Astrocyte (in vitro differentiated cells and primary cell): ENCODE results near the gene MPHOSPH9. TPM values are rescaled to one million over a fixed set of nuclear protein-coding genes. Genes with fewer than 3 reads are reported as not detected.

Source experiments
- DNase-seq: peaks from one replicate; pipeline ENCODE4 v3.0.0-alpha.2; 2010; ENCODE audit warnings: low read depth
- FAIRE-seq: peaks from 2 replicates; lab custom pipeline; 2011; peaks lifted over from hg19 to GRCh38; lab: Jason Lieb, UNC
- H2AFZ ChIP-seq: 2 replicates; pipeline ENCODE4 v1.6.0; 2012; ENCODE audit warnings: low read depth, low read length, inconsistent platforms
- H3K27ac ChIP-seq: 2 replicates; pipeline ENCODE4 v1.5.1; 2011; ENCODE audit warnings: low read depth, low read length, inconsistent platforms
- H3K27me3 ChIP-seq: 2 replicates; pipeline ENCODE4 v1.6.0; 2011; ENCODE audit warnings: low read length, inconsistent platforms; ENCODE audit not compliant: insufficient read depth
- H3K36me3 ChIP-seq: 2 replicates; pipeline ENCODE4 v1.5.1; 2011; ENCODE audit warnings: low read length, inconsistent platforms; ENCODE audit not compliant: insufficient read depth
- H3K4me1 ChIP-seq: 2 replicates; pipeline ENCODE4 v1.5.1; 2011; ENCODE audit warnings: low read length, inconsistent platforms; ENCODE audit not compliant: insufficient read depth
- H3K4me2 ChIP-seq: 2 replicates; pipeline ENCODE4 v1.6.0; 2012; ENCODE audit warnings: low read length, inconsistent platforms
- H3K4me3 ChIP-seq: 2 replicates; pipeline ENCODE4 v1.5.1; 2011; ENCODE audit warnings: low read depth, mild to moderate bottlenecking, low read length, inconsistent platforms; ENCODE audit not compliant: insufficient read depth
- H3K79me2 ChIP-seq: 2 replicates; pipeline ENCODE4 v1.6.0; 2012; ENCODE audit warnings: mild to moderate bottlenecking, low read length, inconsistent platforms; ENCODE audit not compliant: insufficient read depth
- H3K9ac ChIP-seq: 2 replicates; pipeline ENCODE4 v1.6.0; 2012; ENCODE audit warnings: mild to moderate bottlenecking, low read length, inconsistent platforms
- H3K9me3 ChIP-seq: 2 replicates; pipeline ENCODE4 v1.5.1; 2012; ENCODE audit warnings: low read depth, mild to moderate bottlenecking, low read length, inconsistent platforms; ENCODE audit not compliant: insufficient read depth
- H4K20me1 ChIP-seq: 2 replicates; pipeline ENCODE4 v1.6.0; 2012; ENCODE audit warnings: low read length, inconsistent platforms; ENCODE audit not compliant: insufficient read depth
- H3K27ac Mint-ChIP-seq: one replicate; pipeline ENCODE4 v1.8.0; 2021; ENCODE audit warnings: mild to moderate bottlenecking, mixed read lengths; ENCODE audit not compliant: unreplicated experiment
- H3K27me3 Mint-ChIP-seq: one replicate; pipeline ENCODE4 v1.8.0; 2021; ENCODE audit warnings: low read depth, mixed read lengths; ENCODE audit not compliant: unreplicated experiment
- H3K36me3 Mint-ChIP-seq: one replicate; pipeline ENCODE4 v1.8.0; 2021; ENCODE audit warnings: low read depth, mixed read lengths; ENCODE audit not compliant: unreplicated experiment
- H3K4me1 Mint-ChIP-seq: one replicate; pipeline ENCODE4 v1.8.0; 2021; ENCODE audit warnings: low read depth, mixed read lengths; ENCODE audit not compliant: unreplicated experiment
- H3K4me3 Mint-ChIP-seq: one replicate; pipeline ENCODE4 v1.8.0; 2021; ENCODE audit warnings: mild to moderate bottlenecking, moderate library complexity, mixed read lengths; ENCODE audit not compliant: unreplicated experiment
- H3K9me3 Mint-ChIP-seq: one replicate; pipeline ENCODE4 v1.8.0; 2021; ENCODE audit warnings: mild to moderate bottlenecking, mixed read lengths; ENCODE audit not compliant: unreplicated experiment
- EZH2 ChIP-seq: IDR thresholded peaks from 2 replicates; pipeline ENCODE4 v1.6.1; 2012; ENCODE audit warnings: mild to moderate bottlenecking, low read length, inconsistent platforms; ENCODE audit not compliant: insufficient read depth
- total RNA-seq: library from RNA; stranded (reverse); gene quantifications from 2 replicates; pipeline ENCODE4 v1.2.1, GENCODE V29; 2021
- TF ChIP-seq, protein P1 (sequence below): IDR thresholded peaks from 2 replicates; pipeline ENCODE4 v1.5.1; 2011; ENCODE audit warnings: low read depth, mild to moderate bottlenecking, inconsistent platforms, low read length, moderate library complexity; ENCODE audit not compliant: insufficient read depth

The MPHOSPH9 gene
- total RNA-seq, 1 donor from 2014 or later: 24.9 TPM

GRCh38 chr12:123260081-123260480, 27.1 kb upstream of the MPHOSPH9 start:
- Mint-ChIP-seq H3K36me3 (peaks cover 28% of the 10 kb centered on the region), H3K4me1 (no peaks in the 10 kb centered on the region), H3K4me3 (no peak overlapping the region), H3K9me3 (no peaks in the 10 kb centered on the region), H3K27me3 (no peaks in the 10 kb centered on the region), H3K27ac (no peak overlapping the region)
- Histone ChIP-seq H3K36me3 (peaks cover 54% of the 10 kb centered on the region), H4K20me1 (peaks cover 73% of the 10 kb centered on the region), H2AFZ (no peak overlapping the region), H3K27ac (no peak overlapping the region), H3K4me3 (no peak overlapping the region), H3K9ac (no peak overlapping the region), H3K4me2 (no peak overlapping the region), H3K79me2 (peaks cover 45% of the 10 kb centered on the region), H3K4me1 (no peaks in the 10 kb centered on the region), H3K9me3 (no peaks in the 10 kb centered on the region), H3K27me3 (no peaks in the 10 kb centered on the region)
- no peak for DNase-seq
- no peak for FAIRE-seq
- TF ChIP-seq, protein P1, sequence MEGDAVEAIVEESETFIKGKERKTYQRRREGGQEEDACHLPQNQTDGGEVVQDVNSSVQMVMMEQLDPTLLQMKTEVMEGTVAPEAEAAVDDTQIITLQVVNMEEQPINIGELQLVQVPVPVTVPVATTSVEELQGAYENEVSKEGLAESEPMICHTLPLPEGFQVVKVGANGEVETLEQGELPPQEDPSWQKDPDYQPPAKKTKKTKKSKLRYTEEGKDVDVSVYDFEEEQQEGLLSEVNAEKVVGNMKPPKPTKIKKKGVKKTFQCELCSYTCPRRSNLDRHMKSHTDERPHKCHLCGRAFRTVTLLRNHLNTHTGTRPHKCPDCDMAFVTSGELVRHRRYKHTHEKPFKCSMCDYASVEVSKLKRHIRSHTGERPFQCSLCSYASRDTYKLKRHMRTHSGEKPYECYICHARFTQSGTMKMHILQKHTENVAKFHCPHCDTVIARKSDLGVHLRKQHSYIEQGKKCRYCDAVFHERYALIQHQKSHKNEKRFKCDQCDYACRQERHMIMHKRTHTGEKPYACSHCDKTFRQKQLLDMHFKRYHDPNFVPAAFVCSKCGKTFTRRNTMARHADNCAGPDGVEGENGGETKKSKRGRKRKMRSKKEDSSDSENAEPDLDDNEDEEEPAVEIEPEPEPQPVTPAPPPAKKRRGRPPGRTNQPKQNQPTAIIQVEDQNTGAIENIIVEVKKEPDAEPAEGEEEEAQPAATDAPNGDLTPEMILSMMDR: no peak
- TF ChIP-seq EZH2: no peak

GRCh38 chr12:123258593-123258992, 25.7 kb upstream of the MPHOSPH9 start:
- TF ChIP-seq, protein P1: no peak
- no peak for TF ChIP-seq EZH2
- H3K4me3 Mint-ChIP-seq: no peak overlapping the region
- Histone ChIP-seq H3K4me1 (no peaks in the 10 kb centered on the region), H4K20me1 (peaks cover 69% of the 10 kb centered on the region), H3K36me3 (peaks cover 56% of the 10 kb centered on the region), H3K79me2 (peaks cover 37% of the 10 kb centered on the region), H2AFZ (no peak overlapping the region), H3K27ac (no peak overlapping the region), H3K9me3 (no peaks in the 10 kb centered on the region), H3K4me3 (no peak overlapping the region), H3K9ac (no peak overlapping the region), H3K27me3 (no peaks in the 10 kb centered on the region), H3K4me2 (no peak overlapping the region)
- H3K36me3 Mint-ChIP-seq: peaks cover 35% of the 10 kb centered on the region
- H3K4me1 Mint-ChIP-seq: no peaks in the 10 kb centered on the region
- FAIRE-seq: no peak
- no peaks in the 10 kb centered on the region for H3K27me3 Mint-ChIP-seq
- DNase-seq: no peak
- H3K9me3 Mint-ChIP-seq: no peaks in the 10 kb centered on the region
- no peak overlapping the region for H3K27ac Mint-ChIP-seq

DNA sequence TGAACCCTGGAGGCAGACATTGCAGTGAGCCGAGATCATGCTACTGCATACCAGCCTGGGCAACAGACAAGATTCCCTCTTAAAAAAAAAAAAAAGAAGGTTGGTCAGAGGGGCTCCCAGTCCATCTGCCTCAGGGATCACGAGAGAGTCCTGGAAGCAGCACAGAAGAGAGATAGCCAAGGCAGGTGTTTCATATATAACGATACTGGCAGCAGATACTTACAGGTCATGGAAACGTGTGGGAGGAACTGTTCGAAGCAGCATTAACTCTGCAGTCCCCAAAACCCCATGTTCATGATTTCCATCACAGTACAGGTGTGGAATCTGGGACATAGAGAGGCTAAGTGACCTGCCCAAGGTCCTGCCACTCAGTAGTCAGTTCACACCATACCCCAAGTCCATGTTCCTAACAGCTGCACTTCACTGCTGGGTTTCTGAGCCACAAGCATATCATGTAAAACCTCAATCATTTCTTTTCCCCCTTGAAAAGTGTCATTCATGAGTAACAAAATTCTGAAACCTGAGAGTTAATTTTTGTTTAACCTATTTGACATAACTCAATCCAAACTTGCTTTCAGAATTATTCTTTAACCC, 22.0 kb upstream of the MPHOSPH9 start:
- Mint-ChIP-seq H3K4me1 (peaks cover 10% of the 10 kb centered on the region), H3K36me3 (peaks cover 38% of the 10 kb centered on the region), H3K4me3 (no peak overlapping the region), H3K27me3 (no peaks in the 10 kb centered on the region), H3K27ac (no peak overlapping the region), H3K9me3 (no peaks in the 10 kb centered on the region)
- H2AFZ ChIP-seq: no peak overlapping the region
- peaks cover 56% of the 10 kb centered on the region for H4K20me1 ChIP-seq
- DNase-seq: no peak
- H3K4me3 ChIP-seq: no peak overlapping the region
- no peak overlapping the region for H3K27ac ChIP-seq
- H3K9me3 ChIP-seq: no peaks in the 10 kb centered on the region
- peaks cover 28% of the 10 kb centered on the region for H3K36me3 ChIP-seq
- H3K4me2 ChIP-seq: no peak overlapping the region
- FAIRE-seq: no peak
- H3K79me2 ChIP-seq: peaks cover 34% of the 10 kb centered on the region
- TF ChIP-seq, protein P1: no peak
- TF ChIP-seq EZH2: no peak
- H3K9ac ChIP-seq: no peak overlapping the region
- H3K4me1 ChIP-seq: peaks cover 4% of the 10 kb centered on the region
- no peaks in the 10 kb centered on the region for H3K27me3 ChIP-seq
